Measurements from ENCODE around the gene NEUROD2. TPM values are rescaled to one million over a fixed set of nuclear protein-coding genes. Genes with fewer than 3 reads are reported as not detected.

Gene NEUROD2
- not detected in 5 replicates for total RNA-seq (2022; extraction: Qiagen RNA extraction; ENCODE audit: low read depth)

DNA sequence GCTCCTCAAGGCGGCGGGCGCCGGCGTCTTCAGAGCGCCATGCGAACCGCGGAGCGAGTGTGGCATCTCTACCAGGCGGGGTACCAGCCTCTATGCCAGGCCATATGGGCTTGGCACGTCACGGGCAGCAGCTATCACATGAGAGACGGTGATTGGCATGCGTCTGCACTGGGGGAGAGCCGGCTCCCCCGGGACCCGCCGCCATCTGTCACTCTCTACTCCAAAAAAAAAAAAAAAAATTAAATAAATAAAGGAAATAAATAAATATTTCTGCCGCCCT is at the start of gene NEUROD2:
Gene NEUROD2, minus strand, starts transcription at position 70 of the 280 bp plus-strand sequence. CDS start 1,321 bp downstream, outside the sequence.

DNA sequence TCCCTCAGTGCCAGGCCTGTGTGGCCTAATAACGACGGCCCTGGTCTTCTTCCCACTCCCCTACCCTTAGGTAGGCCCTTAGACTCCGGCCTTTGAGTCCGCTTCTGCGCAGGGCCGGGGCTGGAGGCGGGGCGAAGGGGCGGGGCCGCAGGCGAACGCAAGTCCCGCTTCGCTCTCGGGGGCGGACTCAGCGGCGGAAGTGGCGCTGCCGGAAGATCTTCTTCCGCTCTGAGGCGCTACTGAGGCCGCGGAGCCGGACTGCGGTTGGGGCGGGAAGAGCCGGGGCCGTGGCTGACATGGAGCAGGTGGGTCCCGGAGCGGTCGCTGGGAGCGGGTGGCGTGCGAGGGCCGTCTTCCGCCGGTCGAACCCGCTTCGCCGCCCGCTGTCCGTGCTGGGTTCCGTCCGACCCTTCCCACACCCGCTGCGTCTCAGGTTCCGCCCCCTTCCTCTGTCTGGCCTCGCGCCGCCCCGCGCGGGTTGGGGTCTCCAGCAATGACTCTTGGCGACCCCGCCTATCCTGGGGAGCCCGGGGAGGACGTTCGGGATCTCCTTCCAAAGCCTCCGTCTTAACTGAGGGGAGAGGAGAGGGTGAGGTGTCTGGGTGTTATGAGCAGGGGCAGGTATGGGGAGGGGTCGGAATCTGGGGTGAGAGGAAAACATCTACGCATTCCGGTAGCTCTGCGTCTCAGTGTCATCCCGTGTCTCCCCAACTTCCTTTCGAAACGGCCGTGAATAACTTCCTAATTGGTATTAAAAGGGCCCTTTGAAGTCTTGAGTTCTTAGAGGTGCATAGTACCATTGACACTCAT is 29.4 kb upstream of the NEUROD2 start, which contains the start of gene STARD3:
Gene STARD3, plus strand, starts transcription at position 218 of the 810 bp plus-strand sequence. CDS start 16,388 bp downstream, outside the sequence.

DNA sequence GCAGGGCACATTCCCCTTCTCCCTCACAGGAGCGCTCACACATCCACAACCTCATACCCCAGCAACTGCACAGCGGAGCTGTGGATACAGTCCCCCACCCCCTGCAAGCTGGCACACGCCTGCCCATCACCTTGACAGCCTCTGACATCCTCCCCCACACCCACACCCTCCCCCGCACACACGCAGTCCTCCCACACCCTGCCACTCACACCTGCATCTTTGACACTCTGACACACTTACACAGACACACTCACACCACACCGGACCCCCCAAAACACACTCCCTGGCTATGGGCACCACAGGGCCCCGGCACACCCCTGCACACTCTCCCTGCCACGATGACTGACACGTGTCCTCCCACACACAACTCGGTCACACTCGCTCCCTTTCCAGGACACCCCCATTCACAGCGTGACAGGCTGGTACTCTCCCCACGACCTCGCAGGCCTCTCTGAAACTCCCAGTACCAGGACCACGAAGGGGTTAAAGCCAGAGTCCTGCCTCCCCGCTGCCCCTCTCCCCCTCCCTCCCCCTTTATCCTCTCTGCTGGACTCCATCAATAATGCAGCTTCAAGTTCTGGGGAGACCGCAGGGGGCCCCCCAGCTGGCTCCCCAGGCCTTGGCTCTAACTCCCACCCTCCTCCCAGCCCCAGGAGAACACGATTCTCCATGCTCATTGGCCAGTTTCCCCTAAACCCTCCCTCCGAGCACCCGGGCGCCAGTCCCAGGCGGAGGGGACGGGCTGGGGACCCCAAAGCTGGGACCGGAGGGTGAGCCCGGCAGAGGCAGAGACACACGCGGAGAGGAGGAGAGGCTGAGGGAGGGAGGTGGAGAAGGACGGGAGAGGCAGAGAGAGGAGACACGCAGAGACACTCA is 18.7 kb upstream of the NEUROD2 start, which contains the start of gene PPP1R1B:
Gene PPP1R1B, plus strand, starts transcription at position 782 of the 876 bp plus-strand sequence. CDS start 441 bp downstream, outside the sequence.

Other genes starting within 250 kb of the NEUROD2 start
- 7.2 to 11.1 TPM (median 9.9 TPM) in 5 replicates for gene FBXL20, start 206.3 kb downstream of the NEUROD2 start, total RNA-seq (2022; extraction: Qiagen RNA extraction; ENCODE audit: low read depth)
- 31.1 to 40.5 TPM (median 38.0 TPM) in 5 replicates for gene MED1, start 156.7 kb downstream of the NEUROD2 start, total RNA-seq (2022; extraction: Qiagen RNA extraction; ENCODE audit: low read depth)
- 37.6 to 46.7 TPM (median 44.1 TPM) in 5 replicates for gene CDK12, start 146.4 kb downstream of the NEUROD2 start, total RNA-seq (2022; extraction: Qiagen RNA extraction; ENCODE audit: low read depth)
- 0.18 TPM in 1 of 5 replicates, not detected in the others for gene PPP1R1B, start 19.0 kb upstream of the NEUROD2 start, total RNA-seq (2022; extraction: Qiagen RNA extraction; ENCODE audit: low read depth)
- 49.8 to 64.8 TPM (median 57.2 TPM) in 5 replicates for gene STARD3, start 29.2 kb upstream of the NEUROD2 start, total RNA-seq (2022; extraction: Qiagen RNA extraction; ENCODE audit: low read depth)
- 0.77 to 1.8 TPM (median 1.0 TPM) in 5 replicates for gene TCAP, start 57.4 kb upstream of the NEUROD2 start, total RNA-seq (2022; extraction: Qiagen RNA extraction; ENCODE audit: low read depth)
- gene PNMT, start 60.5 kb upstream of the NEUROD2 start, total RNA-seq (2022; extraction: Qiagen RNA extraction; ENCODE audit: low read depth): 0.13 TPM in 1 of 5 replicates, not detected in the others
- gene PGAP3, start 80.1 kb upstream of the NEUROD2 start, total RNA-seq (2022; extraction: Qiagen RNA extraction; ENCODE audit: low read depth): 7.3 to 8.5 TPM (median 7.8 TPM) in 5 replicates
- gene ERBB2, start 92.1 kb upstream of the NEUROD2 start, total RNA-seq (2022; extraction: Qiagen RNA extraction; ENCODE audit: low read depth): 30.4 to 39.9 TPM (median 32.8 TPM) in 5 replicates
- gene MIEN1, start 122.6 kb upstream of the NEUROD2 start, total RNA-seq (2022; extraction: Qiagen RNA extraction; ENCODE audit: low read depth): 90.3 to 101 TPM (median 92.4 TPM) in 5 replicates
- gene GRB7, start 130.0 kb upstream of the NEUROD2 start, total RNA-seq (2022; extraction: Qiagen RNA extraction; ENCODE audit: low read depth): 4.2 to 7.1 TPM (median 6.5 TPM) in 5 replicates

Measured in A549 treated with DMSO at 1 μM for 4 hours (cell line).